Measurements from ENCODE around the gene FBXO47. TPM values are rescaled to one million over a fixed set of nuclear protein-coding genes. Genes with fewer than 3 reads are reported as not detected.
A peak's percentile ranks its signal among the peaks of the same experiment; 100 is the strongest.

FBXO47 gene
- total and polyA plus RNA-seq, 9 of the 15 experiments (the other 6 are each of a cell fraction or from before 2014, with no cell fraction given), result not detected

DNA sequence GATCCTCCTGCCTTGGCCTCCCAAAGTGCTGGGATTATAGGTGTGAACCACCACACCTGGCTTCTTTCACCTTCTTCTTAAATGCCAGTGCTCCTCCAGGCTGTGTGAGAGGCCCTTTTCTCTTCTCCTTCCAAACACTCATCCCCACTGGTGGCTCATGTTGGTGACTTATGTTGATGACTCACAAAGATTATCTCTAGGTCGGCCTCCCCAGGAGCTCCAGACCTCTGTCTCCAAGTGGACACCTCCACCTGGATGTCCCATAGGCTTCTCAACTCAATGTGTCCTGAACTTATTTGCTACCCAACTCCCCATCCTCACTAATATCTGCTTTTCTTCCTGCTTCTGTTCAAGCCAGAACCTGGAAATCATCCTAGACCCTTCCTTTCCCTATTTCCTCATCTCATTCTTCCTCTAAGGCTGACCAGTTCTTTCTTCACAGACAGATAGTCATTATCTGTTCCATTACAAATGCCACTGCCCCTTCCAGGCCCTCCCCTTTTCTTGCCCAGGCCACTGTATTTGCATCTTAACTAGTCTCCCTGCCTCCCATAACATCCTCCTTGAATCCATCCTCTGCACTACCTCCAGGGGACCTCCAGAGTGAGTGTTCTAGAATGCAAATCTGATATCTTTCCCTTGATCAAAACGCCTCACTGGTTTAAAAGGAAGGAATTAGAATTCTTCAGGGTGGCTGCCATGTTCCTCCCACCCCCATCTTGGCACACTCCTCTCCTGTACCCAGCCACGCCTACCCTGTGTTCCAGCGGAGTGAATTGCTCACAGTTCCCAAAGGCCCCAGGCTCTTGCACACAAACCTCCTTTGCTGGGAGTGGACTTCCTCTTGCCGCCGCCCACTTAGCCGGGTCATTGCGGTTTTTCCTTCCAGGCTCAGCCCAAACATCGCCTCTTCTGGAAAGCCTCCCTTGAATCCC is 34.8 kb upstream of the FBXO47 start (continued):
- TF ChIP-seq ZNF780A (CRISPR knock-in tag; IDR thresholded peaks at IDR 0.05) (no peak), PCBP2 (IDR thresholded peaks at IDR 0.05; ENCODE audit: low read depth, low read length, poor library complexity, severe bottlenecking) (no peak), CEBPB (tag; IDR thresholded peaks at IDR 0.05) (no peak), ZNF785 (CRISPR knock-in tag; IDR thresholded peaks at IDR 0.05) (no peak), CEBPG (CRISPR knock-in tag; IDR thresholded peaks at IDR 0.05) (no peak), CEBPG (tag; conservative IDR thresholded peaks at IDR 0.05 in 1 of 2, IDR thresholded peaks at IDR 0.05 in 1 of 2) (no peak), ZFP36 (IDR thresholded peaks at IDR 0.05; ENCODE audit: low read depth, low read length, partially characterized antibody) (peak; percentile 82), ERF (CRISPR knock-in tag; IDR thresholded peaks at IDR 0.05) (no peak), OTX1 (CRISPR knock-in tag; IDR thresholded peaks at IDR 0.05) (no peak), MCM3 (IDR thresholded peaks at IDR 0.05) (no peak), TOE1 (IDR thresholded peaks at IDR 0.05; ENCODE audit: borderline replicate concordance) (peak; percentile 30; the same call in 1 of the 2 replicates), TOE1 (CRISPR knock-in tag; IDR thresholded peaks at IDR 0.05; ENCODE audit: borderline replicate concordance, low read depth) (no peak), GATA2 (CRISPR knock-in tag; IDR thresholded peaks at IDR 0.05) (peak; percentile 68), CTBP1 (IDR thresholded peaks at IDR 0.05; ENCODE audit: borderline replicate concordance) (peak; percentile 52), TEAD1 (CRISPR knock-in tag; IDR thresholded peaks at IDR 0.05) (no peak), KLF16 (IDR thresholded peaks at IDR 0.05) (no peak), ZNF121 (CRISPR knock-in tag; conservative IDR thresholded peaks at IDR 0.05) (no peak), ZC3H8 (IDR thresholded peaks at IDR 0.05) (no peak), ZBTB8A (IDR thresholded peaks at IDR 0.05; ENCODE audit: partially characterized antibody) (no peak)
- TF ChIP-seq, protein P1, sequence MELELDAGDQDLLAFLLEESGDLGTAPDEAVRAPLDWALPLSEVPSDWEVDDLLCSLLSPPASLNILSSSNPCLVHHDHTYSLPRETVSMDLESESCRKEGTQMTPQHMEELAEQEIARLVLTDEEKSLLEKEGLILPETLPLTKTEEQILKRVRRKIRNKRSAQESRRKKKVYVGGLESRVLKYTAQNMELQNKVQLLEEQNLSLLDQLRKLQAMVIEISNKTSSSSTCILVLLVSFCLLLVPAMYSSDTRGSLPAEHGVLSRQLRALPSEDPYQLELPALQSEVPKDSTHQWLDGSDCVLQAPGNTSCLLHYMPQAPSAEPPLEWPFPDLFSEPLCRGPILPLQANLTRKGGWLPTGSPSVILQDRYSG (tag; conservative IDR thresholded peaks at IDR 0.05; ENCODE audit: low read depth), result no peak
- TF ChIP-seq, protein P2, sequence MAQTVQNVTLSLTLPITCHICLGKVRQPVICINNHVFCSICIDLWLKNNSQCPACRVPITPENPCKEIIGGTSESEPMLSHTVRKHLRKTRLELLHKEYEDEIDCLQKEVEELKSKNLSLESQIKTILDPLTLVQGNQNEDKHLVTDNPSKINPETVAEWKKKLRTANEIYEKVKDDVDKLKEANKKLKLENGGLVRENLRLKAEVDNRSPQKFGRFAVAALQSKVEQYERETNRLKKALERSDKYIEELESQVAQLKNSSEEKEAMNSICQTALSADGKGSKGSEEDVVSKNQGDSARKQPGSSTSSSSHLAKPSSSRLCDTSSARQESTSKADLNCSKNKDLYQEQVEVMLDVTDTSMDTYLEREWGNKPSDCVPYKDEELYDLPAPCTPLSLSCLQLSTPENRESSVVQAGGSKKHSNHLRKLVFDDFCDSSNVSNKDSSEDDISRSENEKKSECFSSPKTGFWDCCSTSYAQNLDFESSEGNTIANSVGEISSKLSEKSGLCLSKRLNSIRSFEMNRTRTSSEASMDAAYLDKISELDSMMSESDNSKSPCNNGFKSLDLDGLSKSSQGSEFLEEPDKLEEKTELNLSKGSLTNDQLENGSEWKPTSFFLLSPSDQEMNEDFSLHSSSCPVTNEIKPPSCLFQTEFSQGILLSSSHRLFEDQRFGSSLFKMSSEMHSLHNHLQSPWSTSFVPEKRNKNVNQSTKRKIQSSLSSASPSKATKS (CRISPR knock-in tag; IDR thresholded peaks at IDR 0.05), result no peak
- TF ChIP-seq, protein P3, sequence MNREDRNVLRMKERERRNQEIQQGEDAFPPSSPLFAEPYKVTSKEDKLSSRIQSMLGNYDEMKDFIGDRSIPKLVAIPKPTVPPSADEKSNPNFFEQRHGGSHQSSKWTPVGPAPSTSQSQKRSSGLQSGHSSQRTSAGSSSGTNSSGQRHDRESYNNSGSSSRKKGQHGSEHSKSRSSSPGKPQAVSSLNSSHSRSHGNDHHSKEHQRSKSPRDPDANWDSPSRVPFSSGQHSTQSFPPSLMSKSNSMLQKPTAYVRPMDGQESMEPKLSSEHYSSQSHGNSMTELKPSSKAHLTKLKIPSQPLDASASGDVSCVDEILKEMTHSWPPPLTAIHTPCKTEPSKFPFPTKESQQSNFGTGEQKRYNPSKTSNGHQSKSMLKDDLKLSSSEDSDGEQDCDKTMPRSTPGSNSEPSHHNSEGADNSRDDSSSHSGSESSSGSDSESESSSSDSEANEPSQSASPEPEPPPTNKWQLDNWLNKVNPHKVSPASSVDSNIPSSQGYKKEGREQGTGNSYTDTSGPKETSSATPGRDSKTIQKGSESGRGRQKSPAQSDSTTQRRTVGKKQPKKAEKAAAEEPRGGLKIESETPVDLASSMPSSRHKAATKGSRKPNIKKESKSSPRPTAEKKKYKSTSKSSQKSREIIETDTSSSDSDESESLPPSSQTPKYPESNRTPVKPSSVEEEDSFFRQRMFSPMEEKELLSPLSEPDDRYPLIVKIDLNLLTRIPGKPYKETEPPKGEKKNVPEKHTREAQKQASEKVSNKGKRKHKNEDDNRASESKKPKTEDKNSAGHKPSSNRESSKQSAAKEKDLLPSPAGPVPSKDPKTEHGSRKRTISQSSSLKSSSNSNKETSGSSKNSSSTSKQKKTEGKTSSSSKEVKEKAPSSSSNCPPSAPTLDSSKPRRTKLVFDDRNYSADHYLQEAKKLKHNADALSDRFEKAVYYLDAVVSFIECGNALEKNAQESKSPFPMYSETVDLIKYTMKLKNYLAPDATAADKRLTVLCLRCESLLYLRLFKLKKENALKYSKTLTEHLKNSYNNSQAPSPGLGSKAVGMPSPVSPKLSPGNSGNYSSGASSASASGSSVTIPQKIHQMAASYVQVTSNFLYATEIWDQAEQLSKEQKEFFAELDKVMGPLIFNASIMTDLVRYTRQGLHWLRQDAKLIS (CRISPR knock-in tag; IDR thresholded peaks at IDR 0.05), result no peak

All from K562 (cell line).